ENCODE results near the gene CAPSL.
"Not testable (repeated sequence)": the region's sequence is repeated elsewhere in the genome, so short reads cannot be mapped to it uniquely, and the experiment has no call there.

The CAPSL gene

DNA sequence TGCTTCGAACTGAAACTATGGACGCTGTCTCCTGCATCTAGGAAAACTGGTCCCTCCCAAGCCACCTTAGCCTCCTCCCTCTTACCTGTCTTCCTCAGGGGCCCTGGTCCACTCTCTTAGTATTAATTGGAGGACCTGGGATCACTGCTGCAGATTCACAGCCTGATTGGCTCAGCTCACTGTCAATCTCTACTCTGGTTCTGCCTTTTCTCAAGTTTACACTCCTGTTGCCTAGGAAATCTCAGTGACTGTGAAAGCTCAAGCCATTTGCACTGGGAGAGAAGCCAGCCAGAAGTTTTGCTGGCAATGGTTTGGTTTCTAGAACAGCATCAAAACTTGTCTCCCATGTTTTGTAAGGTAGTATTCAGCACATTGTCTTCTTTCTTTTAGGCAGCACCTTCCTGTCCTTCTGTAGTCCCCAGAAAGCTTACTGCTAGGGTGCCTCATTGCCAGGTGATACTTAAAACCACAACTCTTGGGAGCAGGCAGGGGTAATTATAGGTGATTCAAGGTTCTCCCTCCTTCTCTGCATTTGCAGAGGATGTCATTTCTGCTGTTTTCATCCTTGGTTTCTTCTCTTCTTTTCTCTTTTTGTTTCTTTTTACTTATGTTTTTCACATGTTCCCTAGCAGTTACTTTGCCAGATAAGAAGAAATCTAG, at the start of gene CAPSL:
Gene CAPSL, minus strand, starts transcription at position 55 of the 660 bp plus-strand sequence. CDS start 17,502 bp downstream, outside the sequence.
- DNase-seq, result no peak

GRCh38 chr5:35987776-35988175, 49.4 kb upstream of the CAPSL start:
- no peak for DNase-seq

DNA sequence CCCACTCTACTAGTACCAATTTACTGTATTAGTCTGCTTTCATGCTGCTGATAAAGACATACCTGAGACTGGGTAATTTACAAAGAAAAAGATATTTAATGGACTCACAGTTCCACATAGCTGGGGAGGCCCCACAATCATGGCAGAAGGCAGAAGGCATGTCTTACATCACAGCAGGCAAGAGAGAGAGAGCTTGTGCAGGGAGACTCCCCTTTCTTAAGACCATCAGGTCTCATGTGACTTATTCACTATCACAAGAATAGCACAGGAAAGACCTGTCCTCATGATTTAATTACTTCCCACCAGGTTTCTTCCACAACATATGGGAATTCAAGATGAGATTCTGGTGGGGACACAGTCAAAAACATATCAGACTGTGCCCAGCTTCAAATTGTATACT, 41.3 kb upstream of the CAPSL start:
- no peak for DNase-seq

- not testable (repeated sequence) for DNase-seq
Measured at GRCh38 chr5:35976859-35977258, 38.4 kb upstream of the CAPSL start.

DNA sequence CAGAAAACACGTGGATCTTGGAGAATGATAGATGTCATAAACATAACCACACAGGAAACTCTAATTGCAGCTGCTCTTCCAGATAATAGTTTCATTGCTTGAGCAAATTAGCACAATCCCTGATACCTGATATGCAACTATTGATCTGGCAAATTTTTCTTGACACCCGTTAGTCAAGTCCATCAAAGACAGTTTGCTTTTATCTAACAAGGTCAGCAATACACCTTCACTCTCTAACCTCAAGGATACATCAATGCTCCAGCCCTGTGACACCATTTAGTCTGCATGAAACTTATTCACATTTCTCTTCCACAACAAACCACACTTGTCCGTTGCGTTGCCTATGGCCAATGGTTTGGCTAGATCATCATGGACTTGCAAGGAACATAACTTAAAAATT, 36.1 kb upstream of the CAPSL start:
- DNase-seq, result no peak

- DNase-seq, result no peak
Measured at GRCh38 chr5:35971878-35972210, 33.4 kb upstream of the CAPSL start.

DNA sequence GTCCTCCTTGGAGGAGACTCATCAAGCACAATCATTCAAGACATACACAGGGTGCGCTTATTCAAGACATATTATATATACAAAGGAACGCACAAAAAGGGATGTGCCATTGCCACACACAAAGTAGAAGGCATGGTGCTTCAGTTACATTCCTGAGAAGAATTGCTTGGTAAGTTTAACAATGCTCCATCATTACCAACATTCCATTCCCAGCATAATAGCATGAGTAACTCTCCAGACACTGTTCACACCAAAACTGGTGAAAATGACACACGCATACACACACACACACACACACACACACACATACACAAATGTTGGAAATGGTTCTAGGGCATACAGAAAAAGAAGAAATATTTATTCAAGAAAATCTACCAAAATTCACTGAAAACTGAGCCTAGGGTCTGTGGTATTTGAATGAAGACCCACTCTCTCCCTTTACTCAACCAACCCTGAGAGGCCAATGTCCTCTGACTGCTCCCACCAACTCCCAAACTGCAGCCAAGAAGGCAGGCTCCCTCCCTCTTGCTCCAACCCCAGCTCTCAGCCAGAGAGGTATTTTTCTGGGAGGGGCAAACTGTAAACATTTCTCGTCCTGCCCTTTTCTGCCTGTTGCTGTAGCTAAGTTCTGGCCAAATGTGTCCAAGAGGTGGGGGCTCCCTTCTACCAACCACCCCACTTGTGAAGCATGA, 32.9 kb upstream of the CAPSL start:
- DNase-seq, result no peak

DNA sequence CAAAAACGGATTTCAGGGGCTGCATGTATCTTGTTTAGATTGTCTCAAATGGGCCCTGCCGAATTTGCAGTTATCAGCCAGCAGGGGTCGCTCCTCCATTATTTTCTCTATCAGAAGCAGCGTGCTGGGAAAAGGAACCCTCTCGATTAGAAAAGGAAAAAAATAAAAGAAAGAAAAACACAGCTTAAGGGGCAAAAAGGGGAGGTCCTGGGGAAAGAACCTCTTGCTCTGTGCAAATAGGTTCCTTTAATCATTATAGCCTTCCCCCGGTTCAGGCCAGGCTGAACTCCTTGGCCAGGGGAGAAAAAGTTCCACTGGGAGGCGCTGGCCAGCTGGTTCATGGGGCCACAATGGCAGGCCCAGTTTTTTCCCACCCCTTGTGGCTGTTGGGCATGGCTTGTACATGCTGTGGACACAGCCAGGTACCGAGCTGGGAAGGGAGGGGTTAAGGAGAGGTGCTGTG, 25.0 kb upstream of the CAPSL start:
- no peak for DNase-seq

DNA sequence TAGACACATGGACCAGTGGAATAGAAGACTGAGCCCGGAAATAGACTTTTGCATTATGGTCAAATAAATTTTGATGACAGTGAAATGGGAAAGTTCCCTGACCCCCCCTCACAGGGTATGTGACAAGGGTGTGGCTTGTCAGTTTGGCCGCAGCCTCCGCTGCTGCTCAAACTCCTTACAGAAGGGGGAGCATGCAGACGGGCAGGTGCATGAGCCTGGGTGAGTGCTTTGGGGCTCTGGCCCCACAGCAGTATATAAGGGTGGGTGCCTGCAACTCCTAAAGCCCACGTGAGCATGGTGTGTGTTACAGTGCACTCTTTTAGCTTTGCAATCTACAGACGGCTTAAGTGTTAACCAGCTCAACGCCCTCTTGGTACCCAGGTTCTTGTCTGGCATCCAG, 21.9 kb upstream of the CAPSL start:
- no peak for DNase-seq

- DNase-seq, result no peak
Measured at GRCh38 chr5:35956429-35956828, 18.0 kb upstream of the CAPSL start.

DNA sequence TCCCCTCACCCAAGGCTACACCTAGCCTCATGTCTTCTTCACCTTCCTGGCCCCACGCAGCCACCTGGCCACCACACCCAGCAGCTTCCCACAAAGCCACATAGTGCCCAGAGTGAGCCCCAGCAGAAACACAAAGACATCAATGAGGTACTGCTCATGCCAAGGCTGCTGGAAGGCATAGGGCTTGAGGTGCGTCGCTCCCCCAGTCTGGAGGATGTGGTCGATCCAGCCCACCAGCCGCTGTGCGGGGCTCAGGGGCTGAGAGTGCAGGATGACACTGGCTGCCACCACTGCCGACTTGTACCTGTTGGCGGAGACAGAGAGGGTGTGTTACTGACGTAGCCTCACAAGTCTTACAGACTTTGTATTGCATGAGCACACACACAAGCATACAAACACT, 15.8 kb upstream of the CAPSL start:
- no peak for DNase-seq

GRCh38 chr5:35947085-35947484, 8.7 kb upstream of the CAPSL start:
- DNase-seq, result no peak

- DNase-seq, result no peak
Measured at GRCh38 chr5:35939639-35940038, 1.2 kb upstream of the CAPSL start.

DNA sequence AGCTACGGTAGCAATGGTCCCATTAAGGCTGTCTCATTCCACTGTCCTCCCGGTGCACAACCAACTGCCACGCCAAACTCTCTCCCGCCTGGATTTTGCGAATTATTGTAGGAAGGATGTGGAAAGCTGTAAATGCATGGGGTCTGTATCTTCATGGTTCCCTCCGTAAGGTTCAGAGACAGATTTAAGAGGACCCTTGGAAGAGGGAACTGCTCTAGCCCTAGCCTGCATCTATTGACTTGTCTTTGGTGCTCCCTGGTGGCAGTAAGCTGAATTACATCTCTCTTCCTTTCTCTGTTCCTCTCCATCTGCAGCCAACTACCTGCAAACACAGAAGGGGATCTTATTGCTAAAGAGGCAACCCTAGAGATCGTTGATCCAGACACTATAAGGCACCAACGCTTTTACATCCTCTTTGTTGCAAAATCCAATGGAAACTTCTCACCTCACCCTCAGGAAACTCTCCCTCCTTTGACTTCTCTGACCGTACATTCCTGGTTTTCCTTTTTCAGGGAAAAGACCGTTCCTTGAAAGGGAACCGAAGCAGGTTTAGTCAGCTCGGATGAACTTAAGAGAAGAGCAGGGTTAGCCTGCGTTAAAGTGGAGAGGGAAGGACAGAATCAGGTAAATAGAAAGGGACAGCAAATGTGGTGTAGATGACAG, 11.9 kb downstream of the CAPSL start:
- no peak for DNase-seq

GRCh38 chr5:35924950-35925722, 13.3 kb downstream of the CAPSL start:
- DNase-seq, result no peak

- no peak for DNase-seq
Measured at GRCh38 chr5:35924122-35924949, 14.1 kb downstream of the CAPSL start.

DNA sequence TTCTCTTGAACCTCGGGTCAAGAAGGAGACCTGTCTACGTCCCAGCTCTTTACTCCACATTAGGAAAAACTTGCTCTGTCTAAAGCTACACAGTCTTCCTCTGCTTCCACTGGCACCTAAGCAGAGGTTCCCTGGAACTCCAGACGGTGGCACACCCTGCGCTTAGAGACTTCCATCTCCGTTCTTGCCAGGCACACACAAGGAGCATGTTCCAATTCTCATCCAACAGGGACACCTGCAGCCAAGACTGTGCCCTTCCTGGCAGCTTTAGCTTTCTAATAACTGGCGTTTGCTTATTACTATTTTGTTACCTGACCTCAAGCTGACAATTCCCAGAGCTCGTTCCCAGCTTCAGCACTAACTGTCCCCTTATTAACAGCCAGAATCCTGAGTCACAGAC, 16.0 kb downstream of the CAPSL start:
- no peak for DNase-seq

GRCh38 chr5:35921930-35922329, 16.5 kb downstream of the CAPSL start:
- DNase-seq, result no peak

DNA sequence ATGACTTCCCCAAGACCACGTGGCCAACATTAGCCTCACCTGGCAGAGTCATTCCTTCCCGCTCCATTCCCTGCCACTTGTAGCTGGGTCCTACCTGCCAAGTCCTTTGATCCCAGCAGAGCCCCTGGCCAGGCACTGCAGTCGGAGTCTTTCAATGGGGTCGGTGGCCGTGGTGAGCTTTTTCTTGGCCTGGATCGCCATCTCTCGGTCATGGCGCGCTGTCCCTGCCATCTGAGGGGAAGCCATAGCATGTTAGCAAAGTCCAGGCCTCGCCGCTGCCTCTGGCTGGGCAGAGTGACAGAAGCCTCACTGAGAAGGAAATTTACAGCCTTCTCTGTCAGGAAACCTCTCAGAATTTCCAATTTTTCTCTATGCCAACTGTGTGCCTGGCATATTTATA, 17.5 kb downstream of the CAPSL start:
- DNase-seq, result no peak

DNA sequence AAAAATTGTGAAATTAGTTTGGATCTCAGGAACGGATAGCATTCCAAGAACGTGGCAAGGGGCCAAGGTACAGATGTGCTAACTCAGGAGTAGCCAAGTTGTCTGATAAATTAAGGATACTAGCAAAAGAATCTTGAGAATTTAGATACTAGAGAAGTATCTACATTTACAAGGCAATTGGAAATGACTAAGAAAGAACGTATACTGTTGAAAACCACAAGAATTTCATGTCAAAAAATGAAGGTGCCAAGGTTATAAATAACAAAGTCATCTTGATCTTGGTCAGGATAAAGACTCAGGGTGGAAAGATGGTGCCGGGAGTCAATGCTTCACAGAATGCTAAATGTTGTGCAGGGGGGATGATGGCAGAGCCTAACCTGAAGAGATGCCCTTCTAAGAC, 19.2 kb downstream of the CAPSL start:
- no peak for DNase-seq

DNA sequence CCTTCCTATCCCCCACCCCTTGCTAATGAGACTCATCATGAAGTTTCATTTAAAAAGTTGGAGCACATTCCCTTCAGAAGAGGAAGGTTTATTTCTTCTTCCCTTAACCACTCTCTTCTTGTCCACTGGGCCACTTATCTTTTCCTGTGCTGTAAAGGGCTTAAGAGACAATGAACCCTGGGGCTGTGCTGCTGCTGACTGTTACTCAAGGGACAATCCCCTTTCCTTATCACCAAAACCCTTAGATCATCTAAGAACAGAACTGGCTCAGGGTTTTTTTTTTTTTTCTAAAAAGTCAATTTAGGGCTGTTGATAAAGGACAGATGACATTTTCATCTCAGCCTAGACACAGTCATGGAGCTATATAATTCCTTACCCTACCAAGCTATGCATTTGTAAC, 29.6 kb downstream of the CAPSL start:
- DNase-seq, result no peak

GRCh38 chr5:35908228-35908627, 30.2 kb downstream of the CAPSL start:
- DNase-seq, result no peak
